Measurements from ENCODE around the gene C2orf69. TPM values are rescaled to one million over a fixed set of nuclear protein-coding genes. Genes with fewer than 3 reads are reported as not detected.

The C2orf69 gene
- total RNA-seq (10.5 and 13.2 TPM in 2 replicates), polyA plus RNA-seq (9.6 and 10.3 TPM in 2 replicates), polyA minus RNA-seq (ENCODE audit: low replicate concordance) (0.82 and 1.1 TPM in 2 replicates)
- polyA plus RNA-seq (2012): 10.7 and 11.2 TPM in 2 replicates

- Histone ChIP-seq H3K36me3 (ENCODE audit: control insufficient read depth, insufficient read depth, low read length) (no peaks in the 10 kb centered on the region), H3K9me3 (ENCODE audit: control insufficient read depth, insufficient read depth, low read depth, low read length) (no peaks in the 10 kb centered on the region), H3K9ac (ENCODE audit: insufficient read depth, low read length) (peak within 1 kb of the TSS; percentile 95), H2AFZ (ENCODE audit: low read length) (peak within 1 kb of the TSS; percentile 87), H3K4me3 (replicated peaks in 1 of 4; ENCODE audit: control extremely low read depth in 1 of 4, insufficient read depth in 1 of 4, low read depth in 3 of 4, low read length in 4 of 4) (peak within 1 kb of the TSS; percentile 77 to 88 (median 84)), H3K79me2 (ENCODE audit: control insufficient read depth, insufficient read depth, low read length) (peaks cover 40% of the 10 kb centered on the region), H3K27me3 (ENCODE audit: control insufficient read depth, insufficient read depth, low read length) (no peaks in the 10 kb centered on the region), H3K27ac (ENCODE audit: insufficient read depth, low read length) (peak within 1 kb of the TSS; percentile 91), H3K4me1 (ENCODE audit: control insufficient read depth, extremely low read depth, insufficient read depth, low read length) (no peaks in the 10 kb centered on the region), H3K4me2 (ENCODE audit: extremely low read depth, insufficient read depth, low read length) (peak within 1 kb of the TSS; percentile 92), H4K20me1 (ENCODE audit: control insufficient read depth, extremely low read depth, insufficient read depth, low read length) (no peaks in the 10 kb centered on the region)
- no peak for TF ChIP-seq EZH2 (IDR thresholded peaks at IDR 0.05; ENCODE audit: low read length, missing control alignments)
- TF ChIP-seq CTCF (conservative IDR thresholded peaks at IDR 0.05 in 1 of 2, IDR thresholded peaks at IDR 0.05 in 1 of 2; ENCODE audit: low read depth in 1 of 2, low read length in 2 of 2): no peak
- peak; percentile 95 to 97 for DNase-seq (ENCODE audit: low read depth in 2 of 2)
Measured at GRCh38 chr2:199911052-199911876, at the start of gene C2orf69. Gene C2orf69 (plus strand): TSS chr2:199911293. CDS start chr2:199911439, 146 bp downstream.

- H3K4me1 ChIP-seq (ENCODE audit: control insufficient read depth, extremely low read depth, insufficient read depth, low read length): no peaks in the 10 kb centered on the region
- no peak overlapping the region for H3K4me2 ChIP-seq (ENCODE audit: extremely low read depth, insufficient read depth, low read length)
- H3K27ac ChIP-seq (ENCODE audit: insufficient read depth, low read length): no peak overlapping the region
- DNase-seq (ENCODE audit: low read depth in 2 of 2): no peak
- no peak overlapping the region for H3K4me3 ChIP-seq (replicated peaks in 1 of 4; ENCODE audit: control extremely low read depth in 1 of 4, insufficient read depth in 1 of 4, low read depth in 3 of 4, low read length in 4 of 4)
- no peaks in the 10 kb centered on the region for H3K79me2 ChIP-seq (ENCODE audit: control insufficient read depth, insufficient read depth, low read length)
- H3K36me3 ChIP-seq (ENCODE audit: control insufficient read depth, insufficient read depth, low read length): no peaks in the 10 kb centered on the region
- no peaks in the 10 kb centered on the region for H3K27me3 ChIP-seq (ENCODE audit: control insufficient read depth, insufficient read depth, low read length)
- no peak overlapping the region for H2AFZ ChIP-seq (ENCODE audit: low read length)
- no peak for TF ChIP-seq EZH2 (IDR thresholded peaks at IDR 0.05; ENCODE audit: low read length, missing control alignments)
- TF ChIP-seq CTCF (conservative IDR thresholded peaks at IDR 0.05 in 1 of 2, IDR thresholded peaks at IDR 0.05 in 1 of 2; ENCODE audit: low read depth in 1 of 2, low read length in 2 of 2): no peak
- H3K9me3 ChIP-seq (ENCODE audit: control insufficient read depth, insufficient read depth, low read depth, low read length): no peaks in the 10 kb centered on the region
- H4K20me1 ChIP-seq (ENCODE audit: control insufficient read depth, extremely low read depth, insufficient read depth, low read length): no peaks in the 10 kb centered on the region
- no peak overlapping the region for H3K9ac ChIP-seq (ENCODE audit: insufficient read depth, low read length)
Measured at GRCh38 chr2:199862788-199863187, 48.3 kb upstream of the C2orf69 start.

- H3K9me3 ChIP-seq (ENCODE audit: control insufficient read depth, insufficient read depth, low read depth, low read length): no peaks in the 10 kb centered on the region
- DNase-seq (ENCODE audit: low read depth in 2 of 2): no peak
- no peaks in the 10 kb centered on the region for H3K27me3 ChIP-seq (ENCODE audit: control insufficient read depth, insufficient read depth, low read length)
- no peaks in the 10 kb centered on the region for H3K79me2 ChIP-seq (ENCODE audit: control insufficient read depth, insufficient read depth, low read length)
- no peaks in the 10 kb centered on the region for H3K36me3 ChIP-seq (ENCODE audit: control insufficient read depth, insufficient read depth, low read length)
- H3K4me1 ChIP-seq (ENCODE audit: control insufficient read depth, extremely low read depth, insufficient read depth, low read length): no peaks in the 10 kb centered on the region
- no peak overlapping the region for H3K4me2 ChIP-seq (ENCODE audit: extremely low read depth, insufficient read depth, low read length)
- H3K27ac ChIP-seq (ENCODE audit: insufficient read depth, low read length): no peak overlapping the region
- H4K20me1 ChIP-seq (ENCODE audit: control insufficient read depth, extremely low read depth, insufficient read depth, low read length): no peaks in the 10 kb centered on the region
- no peak overlapping the region for H2AFZ ChIP-seq (ENCODE audit: low read length)
- no peak overlapping the region for H3K4me3 ChIP-seq (replicated peaks in 1 of 4; ENCODE audit: control extremely low read depth in 1 of 4, insufficient read depth in 1 of 4, low read depth in 3 of 4, low read length in 4 of 4)
- no peak overlapping the region for H3K9ac ChIP-seq (ENCODE audit: insufficient read depth, low read length)
- TF ChIP-seq CTCF (conservative IDR thresholded peaks at IDR 0.05 in 1 of 2, IDR thresholded peaks at IDR 0.05 in 1 of 2; ENCODE audit: low read depth in 1 of 2, low read length in 2 of 2) (no peak), EZH2 (IDR thresholded peaks at IDR 0.05; ENCODE audit: low read length, missing control alignments) (no peak)
Measured at GRCh38 chr2:199865905-199866304, 45.2 kb upstream of the C2orf69 start.
